ENCODE data around the gene RETREG3.

RETREG3 gene

GRCh38 chr17:42571435-42572225 is 37.5 kb downstream of the RETREG3 start:
- TF ChIP-seq GATA1 (IDR thresholded peaks at IDR 0.05; ENCODE audit: low read depth, low read length) (no peak), POLR2A (IDR thresholded peaks at IDR 0.05; ENCODE audit: low read length) (peak; percentile 9)
- no peak for DNase-seq

GRCh38 chr17:42568341-42569111 is 40.6 kb downstream of the RETREG3 start:
- TF ChIP-seq POLR2A (IDR thresholded peaks at IDR 0.05; ENCODE audit: low read length) (no peak), GATA1 (IDR thresholded peaks at IDR 0.05; ENCODE audit: low read depth, low read length) (no peak)
- DNase-seq: no peak

- peak; percentile 36 for TF ChIP-seq POLR2A (IDR thresholded peaks at IDR 0.05; ENCODE audit: low read length)
- TF ChIP-seq GATA1 (IDR thresholded peaks at IDR 0.05; ENCODE audit: low read depth, low read length): no peak
- peak; percentile 97 to 98 for DNase-seq
These were observed 42.1 kb downstream of the RETREG3 start, which contains the start of gene MLX for GRCh38 chr17:42566883-42567573. Gene MLX, plus strand, starts transcription at chr17:42567100. Its CDS starts 25 bp downstream, at chr17:42567125.

- TF ChIP-seq GATA1 (IDR thresholded peaks at IDR 0.05; ENCODE audit: low read depth, low read length) (no peak), POLR2A (IDR thresholded peaks at IDR 0.05; ENCODE audit: low read length) (no peak)
- DNase-seq: no peak
These were observed 42.8 kb downstream of the RETREG3 start for GRCh38 chr17:42566215-42566882.

- TF ChIP-seq GATA1 (IDR thresholded peaks at IDR 0.05; ENCODE audit: low read depth, low read length): no peak
- DNase-seq: no peak
These were observed 43.5 kb downstream of the RETREG3 start for GRCh38 chr17:42565523-42566214.

GRCh38 chr17:42564815-42565522 is 44.2 kb downstream of the RETREG3 start:
- no peak for DNase-seq
- no peak for TF ChIP-seq GATA1 (IDR thresholded peaks at IDR 0.05; ENCODE audit: low read depth, low read length)
- no peak for TF ChIP-seq POLR2A (IDR thresholded peaks at IDR 0.05; ENCODE audit: low read length)

- TF ChIP-seq GATA1 (IDR thresholded peaks at IDR 0.05; ENCODE audit: low read depth, low read length) (no peak), POLR2A (IDR thresholded peaks at IDR 0.05; ENCODE audit: low read length) (no peak)
These were observed 45.2 kb downstream of the RETREG3 start for GRCh38 chr17:42563950-42564349.

GRCh38 chr17:42563543-42563942 is 45.6 kb downstream of the RETREG3 start:
- TF ChIP-seq GATA1 (IDR thresholded peaks at IDR 0.05; ENCODE audit: low read depth, low read length) (no peak), POLR2A (IDR thresholded peaks at IDR 0.05; ENCODE audit: low read length) (no peak)
- DNase-seq: no peak

More at GRCh38 chr17:42563950-42564349, 45.2 kb downstream of the RETREG3 start:
- DNase-seq: no peak

- TF ChIP-seq GATA1 (IDR thresholded peaks at IDR 0.05; ENCODE audit: low read depth, low read length) (no peak), POLR2A (IDR thresholded peaks at IDR 0.05; ENCODE audit: low read length) (no peak)
- DNase-seq: no peak
These were observed 46.0 kb downstream of the RETREG3 start for GRCh38 chr17:42563143-42563509.

GRCh38 chr17:42562388-42563142 is 46.6 kb downstream of the RETREG3 start:
- DNase-seq: peak in 1 of 2 experiments; percentile 79
- TF ChIP-seq POLR2A (IDR thresholded peaks at IDR 0.05; ENCODE audit: low read length): peak; percentile 54
- TF ChIP-seq GATA1 (IDR thresholded peaks at IDR 0.05; ENCODE audit: low read depth, low read length): no peak

GRCh38 chr17:42561897-42562387 is 47.2 kb downstream of the RETREG3 start, which contains the start of gene COASY:
Gene COASY, plus strand, starts transcription at chr17:42562148. Its CDS starts 475 bp downstream, at chr17:42562623.
- peak; percentile 84 for TF ChIP-seq POLR2A (IDR thresholded peaks at IDR 0.05; ENCODE audit: low read length)
- TF ChIP-seq GATA1 (IDR thresholded peaks at IDR 0.05; ENCODE audit: low read depth, low read length): no peak
- DNase-seq: peak; percentile 96 to 97

All from erythroblast (primary cell).